Measurements from ENCODE around the gene ARHGAP24. TPM values are rescaled to one million over a fixed set of nuclear protein-coding genes. Genes with fewer than 3 reads are reported as not detected.

Gene ARHGAP24
- total and polyA plus RNA-seq, 2 of the 13 experiments (the other 11 are each of a cell fraction or from before 2014, with no cell fraction given) = 0.07 to 0.55 TPM

DNA sequence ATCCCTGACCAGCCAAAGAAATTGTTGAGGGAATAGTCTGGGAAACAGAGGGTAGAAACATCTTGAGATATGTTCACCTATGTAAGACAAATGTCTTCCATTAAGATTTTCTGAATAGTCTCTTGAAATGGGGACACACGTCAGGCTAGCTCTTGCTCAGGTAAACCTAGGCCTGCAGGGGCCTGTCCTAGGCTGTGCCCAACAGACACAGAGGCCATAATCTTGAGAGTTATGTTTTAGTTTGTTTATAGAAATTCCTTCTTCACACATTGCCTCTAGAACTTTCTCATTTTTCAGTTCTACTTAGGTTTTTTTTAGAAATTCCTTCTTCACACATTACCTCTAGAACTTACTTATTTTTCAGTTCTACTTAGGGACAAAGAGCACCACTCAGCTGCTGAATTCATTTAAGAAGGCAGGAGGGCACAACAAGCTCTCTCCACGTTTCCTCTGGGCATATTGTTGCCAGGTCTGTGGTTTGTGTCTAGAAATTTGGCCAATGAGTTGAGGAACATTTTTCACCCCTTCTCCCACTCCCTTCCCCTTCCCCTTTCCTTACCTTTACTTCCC is 94.9 kb downstream of the ARHGAP24 start (continued):
- TF ChIP-seq, protein P1, sequence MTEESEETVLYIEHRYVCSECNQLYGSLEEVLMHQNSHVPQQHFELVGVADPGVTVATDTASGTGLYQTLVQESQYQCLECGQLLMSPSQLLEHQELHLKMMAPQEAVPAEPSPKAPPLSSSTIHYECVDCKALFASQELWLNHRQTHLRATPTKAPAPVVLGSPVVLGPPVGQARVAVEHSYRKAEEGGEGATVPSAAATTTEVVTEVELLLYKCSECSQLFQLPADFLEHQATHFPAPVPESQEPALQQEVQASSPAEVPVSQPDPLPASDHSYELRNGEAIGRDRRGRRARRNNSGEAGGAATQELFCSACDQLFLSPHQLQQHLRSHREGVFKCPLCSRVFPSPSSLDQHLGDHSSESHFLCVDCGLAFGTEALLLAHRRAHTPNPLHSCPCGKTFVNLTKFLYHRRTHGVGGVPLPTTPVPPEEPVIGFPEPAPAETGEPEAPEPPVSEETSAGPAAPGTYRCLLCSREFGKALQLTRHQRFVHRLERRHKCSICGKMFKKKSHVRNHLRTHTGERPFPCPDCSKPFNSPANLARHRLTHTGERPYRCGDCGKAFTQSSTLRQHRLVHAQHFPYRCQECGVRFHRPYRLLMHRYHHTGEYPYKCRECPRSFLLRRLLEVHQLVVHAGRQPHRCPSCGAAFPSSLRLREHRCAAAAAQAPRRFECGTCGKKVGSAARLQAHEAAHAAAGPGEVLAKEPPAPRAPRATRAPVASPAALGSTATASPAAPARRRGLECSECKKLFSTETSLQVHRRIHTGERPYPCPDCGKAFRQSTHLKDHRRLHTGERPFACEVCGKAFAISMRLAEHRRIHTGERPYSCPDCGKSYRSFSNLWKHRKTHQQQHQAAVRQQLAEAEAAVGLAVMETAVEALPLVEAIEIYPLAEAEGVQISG (CRISPR knock-in tag; IDR thresholded peaks at IDR 0.05) = no peak
- TF ChIP-seq ZNF850 (CRISPR knock-in tag; conservative IDR thresholded peaks at IDR 0.05) (no peak), ZNF510 (CRISPR knock-in tag; IDR thresholded peaks at IDR 0.05; ENCODE audit: low read depth) (no peak), ZSCAN31 (CRISPR knock-in tag; IDR thresholded peaks at IDR 0.05; ENCODE audit: low read depth) (no peak), CREB1 (IDR thresholded peaks at IDR 0.05) (no peak), CREB1 (CRISPR knock-in tag; IDR thresholded peaks at IDR 0.05) (no peak)
- TF ChIP-seq, protein P2, sequence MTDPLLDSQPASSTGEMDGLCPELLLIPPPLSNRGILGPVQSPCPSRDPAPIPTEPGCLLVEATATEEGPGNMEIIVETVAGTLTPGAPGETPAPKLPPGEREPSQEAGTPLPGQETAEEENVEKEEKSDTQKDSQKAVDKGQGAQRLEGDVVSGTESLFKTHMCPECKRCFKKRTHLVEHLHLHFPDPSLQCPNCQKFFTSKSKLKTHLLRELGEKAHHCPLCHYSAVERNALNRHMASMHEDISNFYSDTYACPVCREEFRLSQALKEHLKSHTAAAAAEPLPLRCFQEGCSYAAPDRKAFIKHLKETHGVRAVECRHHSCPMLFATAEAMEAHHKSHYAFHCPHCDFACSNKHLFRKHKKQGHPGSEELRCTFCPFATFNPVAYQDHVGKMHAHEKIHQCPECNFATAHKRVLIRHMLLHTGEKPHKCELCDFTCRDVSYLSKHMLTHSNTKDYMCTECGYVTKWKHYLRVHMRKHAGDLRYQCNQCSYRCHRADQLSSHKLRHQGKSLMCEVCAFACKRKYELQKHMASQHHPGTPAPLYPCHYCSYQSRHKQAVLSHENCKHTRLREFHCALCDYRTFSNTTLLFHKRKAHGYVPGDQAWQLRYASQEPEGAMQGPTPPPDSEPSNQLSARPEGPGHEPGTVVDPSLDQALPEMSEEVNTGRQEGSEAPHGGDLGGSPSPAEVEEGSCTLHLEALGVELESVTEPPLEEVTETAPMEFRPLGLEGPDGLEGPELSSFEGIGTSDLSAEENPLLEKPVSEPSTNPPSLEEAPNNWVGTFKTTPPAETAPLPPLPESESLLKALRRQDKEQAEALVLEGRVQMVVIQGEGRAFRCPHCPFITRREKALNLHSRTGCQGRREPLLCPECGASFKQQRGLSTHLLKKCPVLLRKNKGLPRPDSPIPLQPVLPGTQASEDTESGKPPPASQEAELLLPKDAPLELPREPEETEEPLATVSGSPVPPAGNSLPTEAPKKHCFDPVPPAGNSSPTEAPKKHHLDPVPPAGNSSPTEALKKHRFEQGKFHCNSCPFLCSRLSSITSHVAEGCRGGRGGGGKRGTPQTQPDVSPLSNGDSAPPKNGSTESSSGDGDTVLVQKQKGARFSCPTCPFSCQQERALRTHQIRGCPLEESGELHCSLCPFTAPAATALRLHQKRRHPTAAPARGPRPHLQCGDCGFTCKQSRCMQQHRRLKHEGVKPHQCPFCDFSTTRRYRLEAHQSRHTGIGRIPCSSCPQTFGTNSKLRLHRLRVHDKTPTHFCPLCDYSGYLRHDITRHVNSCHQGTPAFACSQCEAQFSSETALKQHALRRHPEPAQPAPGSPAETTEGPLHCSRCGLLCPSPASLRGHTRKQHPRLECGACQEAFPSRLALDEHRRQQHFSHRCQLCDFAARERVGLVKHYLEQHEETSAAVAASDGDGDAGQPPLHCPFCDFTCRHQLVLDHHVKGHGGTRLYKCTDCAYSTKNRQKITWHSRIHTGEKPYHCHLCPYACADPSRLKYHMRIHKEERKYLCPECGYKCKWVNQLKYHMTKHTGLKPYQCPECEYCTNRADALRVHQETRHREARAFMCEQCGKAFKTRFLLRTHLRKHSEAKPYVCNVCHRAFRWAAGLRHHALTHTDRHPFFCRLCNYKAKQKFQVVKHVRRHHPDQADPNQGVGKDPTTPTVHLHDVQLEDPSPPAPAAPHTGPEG (CRISPR knock-in tag; IDR thresholded peaks at IDR 0.05) = no peak

Measured in HepG2 (cell line).